ENCODE measurements around the gene GALNT1.

DNA sequence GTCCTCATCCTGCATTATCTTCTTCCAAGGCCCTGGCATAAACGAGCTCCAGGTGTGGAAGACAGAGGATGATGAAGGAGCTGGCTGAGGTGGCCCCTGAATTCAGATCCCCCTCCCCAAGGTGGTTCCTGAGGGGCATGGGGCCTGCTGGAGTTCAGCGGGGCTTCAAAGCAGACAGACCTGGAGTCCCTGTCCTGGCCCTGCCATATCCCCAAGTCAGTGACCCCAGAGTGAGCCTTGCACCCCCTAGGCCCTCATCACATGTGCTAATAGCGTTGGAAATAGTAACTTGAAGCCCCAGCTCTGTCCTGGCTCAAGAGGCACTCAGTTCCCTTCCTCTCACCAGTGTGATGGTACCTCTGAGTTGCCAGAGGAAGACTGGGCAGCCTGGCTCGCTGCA, 172.9 kb downstream of the GALNT1 start:
- TF ChIP-seq POLR2AphosphoS5 (IDR thresholded peaks at IDR 0.05; ENCODE audit: low read depth, low read length) (no peak), TAF1 (IDR thresholded peaks at IDR 0.05; ENCODE audit: low read depth, low read length) (no peak), POLR2A (IDR thresholded peaks at IDR 0.05; ENCODE audit: low read depth, low read length) (no peak), PAX5 (IDR thresholded peaks at IDR 0.05; ENCODE audit: insufficient read depth, low read length, severe bottlenecking) (no peak)

Measured in GM12891 (cell line).